SK-N-SH (cell line): Measurements from ENCODE around the gene APBB2.

ENCODE experiments used
- CHD2 ChIP-seq: fragments of 150-350 bp; IDR thresholded peaks from 2 replicates; pipeline ENCODE4 v1.6.1; 2018; ENCODE audit warnings: low read length; ENCODE audit not compliant: partially characterized antibody
- FOXM1 ChIP-seq: IDR thresholded peaks from 2 replicates; pipeline ENCODE4 v1.4.0; 2012; ENCODE audit warnings: low read depth, mild to moderate bottlenecking
- GABPA ChIP-seq: IDR thresholded peaks from 2 replicates; pipeline ENCODE4 v1.4.0; 2012; ENCODE audit warnings: low read depth, mild to moderate bottlenecking
- MEF2A ChIP-seq: IDR thresholded peaks from 2 replicates; pipeline ENCODE4 v1.4.0; 2012; ENCODE audit warnings: low read depth, borderline replicate concordance
- POLR2AphosphoS5 ChIP-seq: IDR thresholded peaks from 2 replicates; pipeline ENCODE4 v1.6.1; 2012; ENCODE audit warnings: low read depth, low read length
- RCOR1 ChIP-seq: fragments of 150-350 bp; IDR thresholded peaks from 2 replicates; pipeline ENCODE4 v1.6.1; 2017; ENCODE audit warnings: antibody characterized with exemption, low read length
- TAF1 ChIP-seq: IDR thresholded peaks from 2 replicates; pipeline ENCODE4 v1.6.1; 2012; ENCODE audit warnings: low read depth, mild to moderate bottlenecking, low read length, moderate library complexity, borderline replicate concordance
- YY1 ChIP-seq: IDR thresholded peaks from 2 replicates; pipeline ENCODE4 v1.4.0; 2012; ENCODE audit warnings: low read depth, mild to moderate bottlenecking
- TF ChIP-seq, protein P1 (sequence below): fragments of 200-600 bp; sonication (generic); IDR thresholded peaks from 2 replicates; pipeline ENCODE4 v1.6.1; 2017; ENCODE audit warnings: antibody characterized with exemption, mild to moderate bottlenecking, moderate library complexity
- TF ChIP-seq, protein P2 (sequence below): IDR thresholded peaks from 2 replicates; pipeline ENCODE4 v1.6.1; 2012; ENCODE audit warnings: mild to moderate bottlenecking, low read depth, low read length, moderate library complexity

DNA sequence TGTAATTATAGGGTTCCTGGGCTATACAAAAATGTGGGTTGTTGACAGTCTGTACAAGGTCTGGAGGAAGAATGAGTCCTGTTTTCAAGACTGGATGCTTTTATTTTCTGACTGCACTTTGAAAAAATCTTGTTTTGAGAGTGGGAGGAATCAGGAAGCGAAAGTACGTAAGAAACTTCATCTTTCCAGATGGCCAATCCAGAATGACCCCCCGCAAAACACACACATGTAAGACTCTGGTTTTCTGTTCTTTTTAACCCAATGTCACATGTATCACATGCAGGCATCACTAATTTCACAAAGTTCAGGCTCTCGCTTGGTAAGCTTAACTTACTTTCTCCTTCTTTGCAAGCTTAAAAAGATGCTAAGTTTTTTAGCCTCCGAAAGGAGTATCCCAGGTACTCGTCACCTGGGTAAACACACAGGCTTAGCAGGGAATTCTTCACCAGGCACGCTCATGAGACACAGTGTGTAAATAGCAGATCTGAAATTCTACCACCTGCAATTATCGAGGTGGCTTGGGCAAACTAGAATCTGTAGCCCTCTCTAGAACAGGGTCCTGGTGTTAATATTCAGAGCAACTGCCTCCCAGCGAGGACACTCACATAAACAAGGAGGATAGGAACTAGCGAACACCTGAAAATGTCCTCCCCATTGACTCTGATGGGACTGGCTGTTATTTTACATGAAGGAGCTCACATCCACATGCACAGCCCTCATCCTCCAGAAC lies 373.9 kb downstream of the APBB2 start:
- TF ChIP-seq GABPA, result no peak
- TF ChIP-seq, protein P1, sequence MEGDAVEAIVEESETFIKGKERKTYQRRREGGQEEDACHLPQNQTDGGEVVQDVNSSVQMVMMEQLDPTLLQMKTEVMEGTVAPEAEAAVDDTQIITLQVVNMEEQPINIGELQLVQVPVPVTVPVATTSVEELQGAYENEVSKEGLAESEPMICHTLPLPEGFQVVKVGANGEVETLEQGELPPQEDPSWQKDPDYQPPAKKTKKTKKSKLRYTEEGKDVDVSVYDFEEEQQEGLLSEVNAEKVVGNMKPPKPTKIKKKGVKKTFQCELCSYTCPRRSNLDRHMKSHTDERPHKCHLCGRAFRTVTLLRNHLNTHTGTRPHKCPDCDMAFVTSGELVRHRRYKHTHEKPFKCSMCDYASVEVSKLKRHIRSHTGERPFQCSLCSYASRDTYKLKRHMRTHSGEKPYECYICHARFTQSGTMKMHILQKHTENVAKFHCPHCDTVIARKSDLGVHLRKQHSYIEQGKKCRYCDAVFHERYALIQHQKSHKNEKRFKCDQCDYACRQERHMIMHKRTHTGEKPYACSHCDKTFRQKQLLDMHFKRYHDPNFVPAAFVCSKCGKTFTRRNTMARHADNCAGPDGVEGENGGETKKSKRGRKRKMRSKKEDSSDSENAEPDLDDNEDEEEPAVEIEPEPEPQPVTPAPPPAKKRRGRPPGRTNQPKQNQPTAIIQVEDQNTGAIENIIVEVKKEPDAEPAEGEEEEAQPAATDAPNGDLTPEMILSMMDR, result no peak
- no peak for TF ChIP-seq CHD2
- TF ChIP-seq TAF1, result no peak
- TF ChIP-seq RCOR1, result no peak
- TF ChIP-seq MEF2A, result no peak
- TF ChIP-seq, protein P2, sequence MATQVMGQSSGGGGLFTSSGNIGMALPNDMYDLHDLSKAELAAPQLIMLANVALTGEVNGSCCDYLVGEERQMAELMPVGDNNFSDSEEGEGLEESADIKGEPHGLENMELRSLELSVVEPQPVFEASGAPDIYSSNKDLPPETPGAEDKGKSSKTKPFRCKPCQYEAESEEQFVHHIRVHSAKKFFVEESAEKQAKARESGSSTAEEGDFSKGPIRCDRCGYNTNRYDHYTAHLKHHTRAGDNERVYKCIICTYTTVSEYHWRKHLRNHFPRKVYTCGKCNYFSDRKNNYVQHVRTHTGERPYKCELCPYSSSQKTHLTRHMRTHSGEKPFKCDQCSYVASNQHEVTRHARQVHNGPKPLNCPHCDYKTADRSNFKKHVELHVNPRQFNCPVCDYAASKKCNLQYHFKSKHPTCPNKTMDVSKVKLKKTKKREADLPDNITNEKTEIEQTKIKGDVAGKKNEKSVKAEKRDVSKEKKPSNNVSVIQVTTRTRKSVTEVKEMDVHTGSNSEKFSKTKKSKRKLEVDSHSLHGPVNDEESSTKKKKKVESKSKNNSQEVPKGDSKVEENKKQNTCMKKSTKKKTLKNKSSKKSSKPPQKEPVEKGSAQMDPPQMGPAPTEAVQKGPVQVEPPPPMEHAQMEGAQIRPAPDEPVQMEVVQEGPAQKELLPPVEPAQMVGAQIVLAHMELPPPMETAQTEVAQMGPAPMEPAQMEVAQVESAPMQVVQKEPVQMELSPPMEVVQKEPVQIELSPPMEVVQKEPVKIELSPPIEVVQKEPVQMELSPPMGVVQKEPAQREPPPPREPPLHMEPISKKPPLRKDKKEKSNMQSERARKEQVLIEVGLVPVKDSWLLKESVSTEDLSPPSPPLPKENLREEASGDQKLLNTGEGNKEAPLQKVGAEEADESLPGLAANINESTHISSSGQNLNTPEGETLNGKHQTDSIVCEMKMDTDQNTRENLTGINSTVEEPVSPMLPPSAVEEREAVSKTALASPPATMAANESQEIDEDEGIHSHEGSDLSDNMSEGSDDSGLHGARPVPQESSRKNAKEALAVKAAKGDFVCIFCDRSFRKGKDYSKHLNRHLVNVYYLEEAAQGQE, result no peak
- no peak for TF ChIP-seq POLR2AphosphoS5
- no peak for TF ChIP-seq FOXM1
- no peak for TF ChIP-seq YY1
